Fibroblast of lung (primary cell): ENCODE measurements around the gene HDAC2.

Experiments
- CTCF ChIP-seq, 2 donors: IDR thresholded peaks in 1 of 2; conservative IDR thresholded peaks in 1 of 2; 1 replicate in 1 of 2; 2 replicates in 1 of 2; pipeline ENCODE4 v1.5.1; 2011 to 2012; ENCODE audit warnings: low read length in 2 of 2, control low read depth in 1 of 2, inconsistent platforms in 1 of 2, low read depth in 1 of 2, mild to moderate bottlenecking in 1 of 2
- EZH2 ChIP-seq: IDR thresholded peaks from 2 replicates; pipeline ENCODE4 v1.5.1; 2012; ENCODE audit warnings: low read length, control low read depth, mild to moderate bottlenecking; ENCODE audit errors: missing control alignments

GRCh38 chr6:113976806-113977205 lies 5.9 kb upstream of the HDAC2 start:
- TF ChIP-seq CTCF (conservative IDR thresholded peaks at IDR 0.05 in 1 of 2, IDR thresholded peaks at IDR 0.05 in 1 of 2; ENCODE audit: low read depth in 1 of 2, low read length in 2 of 2) (no peak), EZH2 (no peak)
